Activated CD4-positive, alpha-beta T cell treated with anti-CD3 and anti-CD28 coated beads for 48 hours (primary cell): Measurements from ENCODE around the gene KCNE1.
"Not testable (repeated sequence)": the region's sequence is repeated elsewhere in the genome, so short reads cannot be mapped to it uniquely, and the experiment has no call there.

Experiments used
- DNase-seq: peaks from one replicate; pipeline ENCODE4 v3.0.0-alpha.2; 2020

Gene KCNE1

GRCh38 chr21:34511787-34512455, at the start of gene KCNE1:
TSS of gene KCNE1 (minus strand) at chr21:34512210. CDS start at chr21:34449634, 62,576 bp downstream.
- DNase-seq: no peak

GRCh38 chr21:34561806-34562205, 49.8 kb upstream of the KCNE1 start:
- DNase-seq: no peak

GRCh38 chr21:34560609-34561008, 48.6 kb upstream of the KCNE1 start:
- DNase-seq: no peak

GRCh38 chr21:34560021-34560420, 48.0 kb upstream of the KCNE1 start:
- DNase-seq: no peak

GRCh38 chr21:34559089-34559631, 47.1 kb upstream of the KCNE1 start:
- no peak for DNase-seq

- no peak for DNase-seq
These were observed 46.2 kb upstream of the KCNE1 start for GRCh38 chr21:34558166-34558565.

- DNase-seq: peak; percentile 20
These were observed 45.3 kb upstream of the KCNE1 start for GRCh38 chr21:34557261-34557660.

- DNase-seq: not testable (repeated sequence)
These were observed 42.7 kb upstream of the KCNE1 start for GRCh38 chr21:34554670-34555069.

GRCh38 chr21:34554227-34554626, 42.2 kb upstream of the KCNE1 start:
- DNase-seq: no peak

GRCh38 chr21:34553151-34553952, 41.3 kb upstream of the KCNE1 start:
- no peak for DNase-seq

GRCh38 chr21:34552360-34553098, 40.5 kb upstream of the KCNE1 start:
- no peak for DNase-seq

- DNase-seq: no peak
These were observed 38.3 kb upstream of the KCNE1 start for GRCh38 chr21:34550182-34550799.

GRCh38 chr21:34548781-34549376, 36.9 kb upstream of the KCNE1 start:
- DNase-seq: no peak

- no peak for DNase-seq
These were observed 34.5 kb upstream of the KCNE1 start for GRCh38 chr21:34546542-34546941.

GRCh38 chr21:34545079-34545884, 33.3 kb upstream of the KCNE1 start:
- DNase-seq: peak; percentile 36

GRCh38 chr21:34544032-34544496, 32.1 kb upstream of the KCNE1 start:
- DNase-seq: peak; percentile 70

GRCh38 chr21:34543017-34543416, 31.0 kb upstream of the KCNE1 start:
- no peak for DNase-seq

GRCh38 chr21:34540206-34540605, 28.2 kb upstream of the KCNE1 start:
- no peak for DNase-seq

GRCh38 chr21:34537838-34538237, 25.8 kb upstream of the KCNE1 start:
- no peak for DNase-seq

GRCh38 chr21:34536820-34537219, 24.8 kb upstream of the KCNE1 start:
- no peak for DNase-seq

GRCh38 chr21:34536311-34536710, 24.3 kb upstream of the KCNE1 start:
- DNase-seq: no peak
